DMS53 (cell line): ENCODE measurements around the gene NFKBIE.
A peak's percentile ranks its signal among the peaks of the same experiment; 100 is the strongest.

Source experiments
- DNase-seq: peaks from one replicate; lab custom pipeline; 2025; lab: John Stamatoyannopoulos, UW

NFKBIE gene

GRCh38 chr6:44297063-44298038 is 32.0 kb upstream of the NFKBIE start:
- DNase-seq: peak; percentile 72

- DNase-seq: peak; percentile 36
Observed at GRCh38 chr6:44294832-44295791, 29.8 kb upstream of the NFKBIE start.

GRCh38 chr6:44292661-44293365 is 27.5 kb upstream of the NFKBIE start:
- no peak for DNase-seq

GRCh38 chr6:44291841-44292240 is 26.5 kb upstream of the NFKBIE start:
- peak; percentile 13 for DNase-seq

GRCh38 chr6:44289726-44290260 is 24.4 kb upstream of the NFKBIE start:
- no peak for DNase-seq

- no peak for DNase-seq
Observed at GRCh38 chr6:44286747-44287146, 21.4 kb upstream of the NFKBIE start.

- DNase-seq: peak; percentile 27
Observed at GRCh38 chr6:44286285-44286565, 20.9 kb upstream of the NFKBIE start.

GRCh38 chr6:44285552-44286284 is 20.4 kb upstream of the NFKBIE start:
- DNase-seq: peak; percentile 16

- DNase-seq: no peak
Observed at GRCh38 chr6:44284867-44285266, 19.5 kb upstream of the NFKBIE start.

- no peak for DNase-seq
Observed at GRCh38 chr6:44284121-44284520, 18.8 kb upstream of the NFKBIE start.

GRCh38 chr6:44278774-44279697 is 13.7 kb upstream of the NFKBIE start:
- peak; percentile 29 for DNase-seq

- no peak for DNase-seq
Observed at GRCh38 chr6:44278315-44278714, 13.0 kb upstream of the NFKBIE start.

- no peak for DNase-seq
Observed at GRCh38 chr6:44277763-44278162, 12.4 kb upstream of the NFKBIE start.

- DNase-seq: peak; percentile 18
Observed at GRCh38 chr6:44276667-44277640, 11.6 kb upstream of the NFKBIE start.

- DNase-seq: peak; percentile 86
Observed at GRCh38 chr6:44275749-44276648, 10.6 kb upstream of the NFKBIE start.

GRCh38 chr6:44275271-44275748 is 10.0 kb upstream of the NFKBIE start:
- no peak for DNase-seq

- no peak for DNase-seq
Observed at GRCh38 chr6:44273617-44274016, 8.3 kb upstream of the NFKBIE start.
